Measurements from ENCODE around the gene CAPN11. TPM values are rescaled to one million over a fixed set of nuclear protein-coding genes. Genes with fewer than 3 reads are reported as not detected.

The CAPN11 gene
- total and polyA plus RNA-seq, 9 of the 15 experiments (the other 6 are each of a cell fraction or from before 2014, with no cell fraction given): 0.03 to 0.61 (median 0.17) TPM; not detected in 1

DNA sequence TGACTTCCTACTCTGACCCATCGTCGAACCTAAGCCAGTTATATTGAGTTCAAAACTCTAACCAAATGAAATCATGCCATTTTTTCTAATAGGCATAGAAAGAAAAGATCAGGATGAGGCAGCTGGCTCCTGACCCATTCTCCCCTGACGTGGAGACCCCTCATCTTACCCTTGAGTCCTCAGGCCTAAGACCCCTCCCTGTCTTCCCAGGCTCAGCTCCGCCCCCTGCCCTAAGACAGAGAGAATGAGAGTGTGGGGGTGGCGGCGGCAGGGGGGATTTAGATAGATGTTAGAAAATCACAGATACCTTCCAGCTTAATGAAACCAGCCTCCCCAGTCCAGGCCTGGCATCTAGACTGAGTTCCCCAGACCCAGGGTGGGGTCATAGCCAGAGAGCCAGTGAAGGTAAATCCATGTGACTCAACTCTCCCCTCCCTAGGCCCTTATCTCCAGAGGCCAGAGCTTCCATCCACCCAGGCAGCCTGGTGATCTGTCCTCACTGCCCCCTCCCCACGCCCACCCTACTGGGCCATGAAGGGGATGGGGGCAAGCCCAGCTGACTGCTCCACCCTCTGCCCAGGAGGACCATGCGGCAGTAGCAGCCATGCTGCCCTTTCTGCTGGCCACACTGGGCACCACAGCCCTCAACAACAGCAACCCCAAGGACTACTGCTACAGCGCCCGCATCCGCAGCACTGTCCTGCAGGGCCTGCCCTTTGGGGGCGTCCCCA lies 24.5 kb upstream of the CAPN11 start (continued):
- TF ChIP-seq KDM1A (IDR thresholded peaks at IDR 0.05) (peak; percentile 40 to 77; a peak in 3 of 4 replicates), GATAD2A (IDR thresholded peaks at IDR 0.05) (peak; percentile 99), ZSCAN32 (CRISPR knock-in tag; IDR thresholded peaks at IDR 0.05) (no peak), MED1 (CRISPR knock-in tag; IDR thresholded peaks at IDR 0.05; ENCODE audit: borderline replicate concordance) (no peak), CBFB (CRISPR knock-in tag; IDR thresholded peaks at IDR 0.05) (no peak), MTA2 (IDR thresholded peaks at IDR 0.05; ENCODE audit: low read depth) (peak; percentile 85), HDAC1 (IDR thresholded peaks at IDR 0.05) (peak; percentile 30 to 90; a peak in 2 of 4 replicates), TOE1 (IDR thresholded peaks at IDR 0.05; ENCODE audit: borderline replicate concordance) (peak; percentile 68; the same call in 1 of the 2 replicates), TOE1 (CRISPR knock-in tag; IDR thresholded peaks at IDR 0.05; ENCODE audit: borderline replicate concordance, low read depth) (no peak), ETV5 (CRISPR knock-in tag; IDR thresholded peaks at IDR 0.05; ENCODE audit: low read depth) (0 out of 2 replicates have a peak, but pooled peaks have one; percentile 56), EGR1 (conservative IDR thresholded peaks at IDR 0.05) (peak; percentile 94), MTA3 (IDR thresholded peaks at IDR 0.05; ENCODE audit: borderline replicate concordance) (peak; percentile 92), ZEB2 (IDR thresholded peaks at IDR 0.05) (peak; percentile 38; the same call in 1 of the 2 replicates), KLF16 (IDR thresholded peaks at IDR 0.05) (peak; percentile 67; the same call in 1 of the 2 replicates)
- TF ChIP-seq, protein P1, sequence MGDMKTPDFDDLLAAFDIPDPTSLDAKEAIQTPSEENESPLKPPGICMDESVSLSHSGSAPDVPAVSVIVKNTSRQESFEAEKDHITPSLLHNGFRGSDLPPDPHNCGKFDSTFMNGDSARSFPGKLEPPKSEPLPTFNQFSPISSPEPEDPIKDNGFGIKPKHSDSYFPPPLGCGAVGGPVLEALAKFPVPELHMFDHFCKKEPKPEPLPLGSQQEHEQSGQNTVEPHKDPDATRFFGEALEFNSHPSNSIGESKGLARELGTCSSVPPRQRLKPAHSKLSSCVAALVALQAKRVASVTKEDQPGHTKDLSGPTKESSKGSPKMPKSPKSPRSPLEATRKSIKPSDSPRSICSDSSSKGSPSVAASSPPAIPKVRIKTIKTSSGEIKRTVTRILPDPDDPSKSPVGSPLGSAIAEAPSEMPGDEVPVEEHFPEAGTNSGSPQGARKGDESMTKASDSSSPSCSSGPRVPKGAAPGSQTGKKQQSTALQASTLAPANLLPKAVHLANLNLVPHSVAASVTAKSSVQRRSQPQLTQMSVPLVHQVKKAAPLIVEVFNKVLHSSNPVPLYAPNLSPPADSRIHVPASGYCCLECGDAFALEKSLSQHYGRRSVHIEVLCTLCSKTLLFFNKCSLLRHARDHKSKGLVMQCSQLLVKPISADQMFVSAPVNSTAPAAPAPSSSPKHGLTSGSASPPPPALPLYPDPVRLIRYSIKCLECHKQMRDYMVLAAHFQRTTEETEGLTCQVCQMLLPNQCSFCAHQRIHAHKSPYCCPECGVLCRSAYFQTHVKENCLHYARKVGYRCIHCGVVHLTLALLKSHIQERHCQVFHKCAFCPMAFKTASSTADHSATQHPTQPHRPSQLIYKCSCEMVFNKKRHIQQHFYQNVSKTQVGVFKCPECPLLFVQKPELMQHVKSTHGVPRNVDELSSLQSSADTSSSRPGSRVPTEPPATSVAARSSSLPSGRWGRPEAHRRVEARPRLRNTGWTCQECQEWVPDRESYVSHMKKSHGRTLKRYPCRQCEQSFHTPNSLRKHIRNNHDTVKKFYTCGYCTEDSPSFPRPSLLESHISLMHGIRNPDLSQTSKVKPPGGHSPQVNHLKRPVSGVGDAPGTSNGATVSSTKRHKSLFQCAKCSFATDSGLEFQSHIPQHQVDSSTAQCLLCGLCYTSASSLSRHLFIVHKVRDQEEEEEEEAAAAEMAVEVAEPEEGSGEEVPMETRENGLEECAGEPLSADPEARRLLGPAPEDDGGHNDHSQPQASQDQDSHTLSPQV (IDR thresholded peaks at IDR 0.05): peak; percentile 90
- TF ChIP-seq, protein P2, sequence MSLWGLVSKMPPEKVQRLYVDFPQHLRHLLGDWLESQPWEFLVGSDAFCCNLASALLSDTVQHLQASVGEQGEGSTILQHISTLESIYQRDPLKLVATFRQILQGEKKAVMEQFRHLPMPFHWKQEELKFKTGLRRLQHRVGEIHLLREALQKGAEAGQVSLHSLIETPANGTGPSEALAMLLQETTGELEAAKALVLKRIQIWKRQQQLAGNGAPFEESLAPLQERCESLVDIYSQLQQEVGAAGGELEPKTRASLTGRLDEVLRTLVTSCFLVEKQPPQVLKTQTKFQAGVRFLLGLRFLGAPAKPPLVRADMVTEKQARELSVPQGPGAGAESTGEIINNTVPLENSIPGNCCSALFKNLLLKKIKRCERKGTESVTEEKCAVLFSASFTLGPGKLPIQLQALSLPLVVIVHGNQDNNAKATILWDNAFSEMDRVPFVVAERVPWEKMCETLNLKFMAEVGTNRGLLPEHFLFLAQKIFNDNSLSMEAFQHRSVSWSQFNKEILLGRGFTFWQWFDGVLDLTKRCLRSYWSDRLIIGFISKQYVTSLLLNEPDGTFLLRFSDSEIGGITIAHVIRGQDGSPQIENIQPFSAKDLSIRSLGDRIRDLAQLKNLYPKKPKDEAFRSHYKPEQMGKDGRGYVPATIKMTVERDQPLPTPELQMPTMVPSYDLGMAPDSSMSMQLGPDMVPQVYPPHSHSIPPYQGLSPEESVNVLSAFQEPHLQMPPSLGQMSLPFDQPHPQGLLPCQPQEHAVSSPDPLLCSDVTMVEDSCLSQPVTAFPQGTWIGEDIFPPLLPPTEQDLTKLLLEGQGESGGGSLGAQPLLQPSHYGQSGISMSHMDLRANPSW (CRISPR knock-in tag; IDR thresholded peaks at IDR 0.05): no peak
- TF ChIP-seq, protein P3, sequence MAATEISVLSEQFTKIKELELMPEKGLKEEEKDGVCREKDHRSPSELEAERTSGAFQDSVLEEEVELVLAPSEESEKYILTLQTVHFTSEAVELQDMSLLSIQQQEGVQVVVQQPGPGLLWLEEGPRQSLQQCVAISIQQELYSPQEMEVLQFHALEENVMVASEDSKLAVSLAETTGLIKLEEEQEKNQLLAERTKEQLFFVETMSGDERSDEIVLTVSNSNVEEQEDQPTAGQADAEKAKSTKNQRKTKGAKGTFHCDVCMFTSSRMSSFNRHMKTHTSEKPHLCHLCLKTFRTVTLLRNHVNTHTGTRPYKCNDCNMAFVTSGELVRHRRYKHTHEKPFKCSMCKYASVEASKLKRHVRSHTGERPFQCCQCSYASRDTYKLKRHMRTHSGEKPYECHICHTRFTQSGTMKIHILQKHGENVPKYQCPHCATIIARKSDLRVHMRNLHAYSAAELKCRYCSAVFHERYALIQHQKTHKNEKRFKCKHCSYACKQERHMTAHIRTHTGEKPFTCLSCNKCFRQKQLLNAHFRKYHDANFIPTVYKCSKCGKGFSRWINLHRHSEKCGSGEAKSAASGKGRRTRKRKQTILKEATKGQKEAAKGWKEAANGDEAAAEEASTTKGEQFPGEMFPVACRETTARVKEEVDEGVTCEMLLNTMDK (IDR thresholded peaks at IDR 0.05; ENCODE audit: borderline replicate concordance, insufficient read depth, low read depth, low read length, poor library complexity, severe bottlenecking): peak; percentile 13
- TF ChIP-seq, protein P4, sequence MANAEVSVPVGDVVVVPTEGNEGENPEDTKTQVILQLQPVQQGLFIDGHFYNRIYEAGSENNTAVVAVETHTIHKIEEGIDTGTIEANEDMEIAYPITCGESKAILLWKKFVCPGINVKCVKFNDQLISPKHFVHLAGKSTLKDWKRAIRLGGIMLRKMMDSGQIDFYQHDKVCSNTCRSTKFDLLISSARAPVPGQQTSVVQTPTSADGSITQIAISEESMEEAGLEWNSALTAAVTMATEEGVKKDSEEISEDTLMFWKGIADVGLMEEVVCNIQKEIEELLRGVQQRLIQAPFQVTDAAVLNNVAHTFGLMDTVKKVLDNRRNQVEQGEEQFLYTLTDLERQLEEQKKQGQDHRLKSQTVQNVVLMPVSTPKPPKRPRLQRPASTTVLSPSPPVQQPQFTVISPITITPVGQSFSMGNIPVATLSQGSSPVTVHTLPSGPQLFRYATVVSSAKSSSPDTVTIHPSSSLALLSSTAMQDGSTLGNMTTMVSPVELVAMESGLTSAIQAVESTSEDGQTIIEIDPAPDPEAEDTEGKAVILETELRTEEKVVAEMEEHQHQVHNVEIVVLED (CRISPR knock-in tag; IDR thresholded peaks at IDR 0.05): no peak

Measured in K562 (cell line).